Heart left ventricle (tissue), 13 donors: ENCODE data around the gene EGLN2.
"Not testable (repeated sequence)": the region's sequence is repeated elsewhere in the genome, so short reads cannot be mapped to it uniquely, and the experiment has no call there.

Source experiments
- CTCF ChIP-seq, 12 donors: fragments of 200-600 bp; sonication (generic) in 4 of 12; IDR thresholded peaks; one replicate each; pipeline versions ENCODE4 v1.5.0 to v1.8.0; 2018 to 2022; ENCODE audit warnings: antibody characterized with exemption in 12 of 12, mild to moderate bottlenecking in 5 of 12
- POLR2A ChIP-seq, 2 donors: fragments of 450-650 bp; IDR thresholded peaks; one replicate each; pipeline ENCODE4 v1.6.1; 2017; ENCODE audit warnings: antibody characterized with exemption in 2 of 2, mild to moderate bottlenecking in 2 of 2, moderate library complexity in 2 of 2
- donor health status: ischemic (EF 13 %, LVEDD 7.1; RV severe dilation, severe dysfunction).
- donor health status: DM: no; HTN: yes; CAD: no.
- donor health status: DM: no; HTN: no; CAD: no.
- donor health status: ischemic (EF 25% LVEDD 6.9; RV normal size, moderate dysfunction).
- donor health status: ischemic (EF 25% LVEDD 5.7; RV mildly dilated, moderate dysfunction).
- donor health status: ischemic (EF 35%, LVEDD 5.7; RV mildly dilated, moderate dysfunction).
- donor health status: nonischemic (EF 11% LVEDD 7.7; RV severe dilation, severe dysfunction).
- donor health status: DM: yes; HTN: yes; CAD: no.
- donor health status: PGD.
- donor health status: ischemic (EF 29% LVEDD 5.4; RV normal size, mild dysfunction).
- donor health status: nonischemic (EF 23%, LVEDD 6.1; RV moderate dilation, normal function).

- not testable (repeated sequence) for TF ChIP-seq POLR2A, CTCF (IDR thresholded peaks at IDR 0.05)
Measured at GRCh38 chr19:40843653-40844052, 44.7 kb downstream of the EGLN2 start.
